ENCODE results near the gene EML4.

EML4 gene

GRCh38 chr2:42192652-42193566 is 23.8 kb downstream of the EML4 start:
- no peak for DNase-seq

- DNase-seq, result no peak
These were observed 24.6 kb downstream of the EML4 start for GRCh38 chr2:42193722-42194187.

GRCh38 chr2:42194428-42194827 is 25.3 kb downstream of the EML4 start:
- no peak for DNase-seq

GRCh38 chr2:42195559-42195958 is 26.4 kb downstream of the EML4 start:
- no peak for DNase-seq

- DNase-seq, result no peak
These were observed 26.9 kb downstream of the EML4 start for GRCh38 chr2:42196070-42196402.

GRCh38 chr2:42196403-42197267 is 27.5 kb downstream of the EML4 start:
- peak in 11 of 51 donors; percentile 2 to 23 (median 9) for DNase-seq

- DNase-seq, result no peak
These were observed 28.6 kb downstream of the EML4 start for GRCh38 chr2:42197792-42198191.

GRCh38 chr2:42198466-42198865 is 29.3 kb downstream of the EML4 start:
- no peak for DNase-seq

- no peak for DNase-seq
These were observed 29.8 kb downstream of the EML4 start for GRCh38 chr2:42199002-42199401.

GRCh38 chr2:42199626-42200025 is 30.5 kb downstream of the EML4 start:
- DNase-seq, result no peak

- no peak for DNase-seq
These were observed 32.0 kb downstream of the EML4 start for GRCh38 chr2:42200926-42201855.

- DNase-seq, result no peak
These were observed 33.5 kb downstream of the EML4 start for GRCh38 chr2:42202634-42203008.

- DNase-seq, result no peak
These were observed 34.6 kb downstream of the EML4 start for GRCh38 chr2:42203792-42204191.

GRCh38 chr2:42205337-42205736 is 36.2 kb downstream of the EML4 start:
- DNase-seq, result no peak

GRCh38 chr2:42207826-42208225 is 38.7 kb downstream of the EML4 start:
- no peak for DNase-seq

GRCh38 chr2:42210203-42210602 is 41.0 kb downstream of the EML4 start:
- no peak for DNase-seq

GRCh38 chr2:42211291-42211690 is 42.1 kb downstream of the EML4 start:
- DNase-seq, result no peak

- DNase-seq, result no peak
These were observed 45.5 kb downstream of the EML4 start for GRCh38 chr2:42214669-42215068.

GRCh38 chr2:42216694-42217093 is 47.5 kb downstream of the EML4 start:
- no peak for DNase-seq

- DNase-seq, result no peak
These were observed 48.2 kb downstream of the EML4 start for GRCh38 chr2:42217307-42217706.

GRCh38 chr2:42217914-42218313 is 48.8 kb downstream of the EML4 start:
- DNase-seq, result no peak

All from hypothalamus (tissue), 51 donors.